CD8-positive, alpha-beta memory T cell (primary cell): ENCODE results near the gene ABCA1. TPM values are rescaled to one million over a fixed set of nuclear protein-coding genes. Genes with fewer than 3 reads are reported as not detected.

Experiments used
- CTCF ChIA-PET: fragments of 350-600 bp; sonication (Branson Sonifier 250); formaldehyde crosslinking; loops from one replicate; lab custom pipeline; 2021; ENCODE audit warnings: antibody characterized with exemption; lab: Charles Lee
- POLR2A ChIA-PET: fragments of 350-600 bp; sonication (Branson Sonifier 250); formaldehyde crosslinking; loops from one replicate; lab custom pipeline; 2021; ENCODE audit warnings: antibody characterized with exemption; lab: Charles Lee
- DNase-seq, 5 donors: peaks; one replicate each; pipeline versions ENCODE4 v3.0.0 to v3.0.0-alpha.2; 2020 to 2022; ENCODE audit warnings: mixed read lengths in 1 of 5
- H3K27ac ChIP-seq: one replicate; pipeline ENCODE4 v1.7.0; 2013; ENCODE audit warnings: low read depth, mild to moderate bottlenecking, low read length, moderate library complexity
- H3K27me3 ChIP-seq: 2 replicates; pipeline ENCODE4 v1.7.0; 2013; ENCODE audit warnings: low read length, mild to moderate bottlenecking; ENCODE audit not compliant: insufficient read depth, poor library complexity, severe bottlenecking
- H3K36me3 ChIP-seq: 2 replicates; pipeline ENCODE4 v1.7.0; 2013; ENCODE audit warnings: mild to moderate bottlenecking, low read length, moderate library complexity; ENCODE audit not compliant: insufficient read depth
- H3K4me1 ChIP-seq: 2 replicates; pipeline ENCODE4 v1.7.0; 2013; ENCODE audit warnings: mild to moderate bottlenecking, low read length, moderate library complexity; ENCODE audit not compliant: insufficient read depth
- H3K4me3 ChIP-seq: 2 replicates; pipeline ENCODE4 v1.7.0; 2013; ENCODE audit warnings: mild to moderate bottlenecking, low read length
- H3K9me3 ChIP-seq: 2 replicates; pipeline ENCODE4 v1.7.0; 2013; ENCODE audit warnings: mild to moderate bottlenecking, low read length
- H3K27ac Mint-ChIP-seq, 8 donors: one replicate each; pipeline ENCODE4 v1.8.0; 2020 to 2021; ENCODE audit warnings: mixed read lengths in 8 of 8, mild to moderate bottlenecking in 6 of 8, inconsistent platforms in 3 of 8, moderate library complexity in 3 of 8
- H3K27me3 Mint-ChIP-seq, 2 donors: one replicate each; pipeline ENCODE4 v1.8.0; 2020 to 2021; ENCODE audit warnings: mixed read lengths in 2 of 2, mild to moderate bottlenecking in 1 of 2, moderate library complexity in 1 of 2
- H3K36me3 Mint-ChIP-seq, 3 donors: one replicate each; pipeline ENCODE4 v1.8.0; 2020 to 2021; ENCODE audit warnings: mixed read lengths in 3 of 3, inconsistent platforms in 1 of 3, mild to moderate bottlenecking in 1 of 3
- H3K4me1 Mint-ChIP-seq, 3 donors: one replicate each; pipeline ENCODE4 v1.8.0; 2020 to 2021; ENCODE audit warnings: mixed read lengths in 3 of 3, inconsistent platforms in 1 of 3, mild to moderate bottlenecking in 1 of 3
- H3K4me3 Mint-ChIP-seq, 7 donors: one replicate each; pipeline ENCODE4 v1.8.0; 2020 to 2021; ENCODE audit warnings: mixed read lengths in 7 of 7, mild to moderate bottlenecking in 6 of 7, moderate library complexity in 4 of 7, inconsistent platforms in 2 of 7
- H3K9me3 Mint-ChIP-seq, 5 donors: one replicate each; pipeline ENCODE4 v1.8.0; 2020 to 2022; ENCODE audit warnings: mixed read lengths in 5 of 5, mild to moderate bottlenecking in 3 of 5, moderate library complexity in 2 of 5, inconsistent platforms in 1 of 5
- polyA plus RNA-seq: library from polyadenylated mRNA; unstranded; fragments of 300-500 nt; fragmentation: Illumina TruSeq; gene quantifications from one replicate; pipeline ENCODE4 v1.2.3, GENCODE V29; 2021
- total RNA-seq, 2 experiments: library from RNA; stranded (reverse); gene quantifications; one replicate each; pipeline ENCODE4 v1.2.3, GENCODE V29; 2021

The ABCA1 gene
- total and polyA plus RNA-seq, 3 experiments from 2014 or later = 0.83 to 0.89 TPM; not detected in 1

GRCh38 chr9:104879555-104880309 lies 48.2 kb downstream of the ABCA1 start:
- Histone ChIP-seq H3K36me3 (no peaks in the 10 kb centered on the region), H3K27ac (no peak overlapping the region), H3K9me3 (no peaks in the 10 kb centered on the region), H3K27me3 (no peaks in the 10 kb centered on the region), H3K4me3 (no peak overlapping the region), H3K4me1 (no peaks in the 10 kb centered on the region)
- DNase-seq = no peak
- Mint-ChIP-seq H3K4me3 (no peak overlapping the region), H3K27me3 (peaks cover 0 to 3% of the 10 kb centered on the region in 2 donors), H3K36me3 (peaks cover 0 to 10% (median 1%) of the 10 kb centered on the region in 3 donors), H3K27ac (no peak overlapping the region), H3K4me1 (no peaks in the 10 kb centered on the region), H3K9me3 (no peaks in the 10 kb centered on the region)
- CTCF ChIA-PET = no interaction called here
- POLR2A ChIA-PET = interaction anchor here (0.5 kb wide), 1 partner anchor 19 kb away, joined by 6 read pairs; no protein-coding TSS in a partner anchor

DNA sequence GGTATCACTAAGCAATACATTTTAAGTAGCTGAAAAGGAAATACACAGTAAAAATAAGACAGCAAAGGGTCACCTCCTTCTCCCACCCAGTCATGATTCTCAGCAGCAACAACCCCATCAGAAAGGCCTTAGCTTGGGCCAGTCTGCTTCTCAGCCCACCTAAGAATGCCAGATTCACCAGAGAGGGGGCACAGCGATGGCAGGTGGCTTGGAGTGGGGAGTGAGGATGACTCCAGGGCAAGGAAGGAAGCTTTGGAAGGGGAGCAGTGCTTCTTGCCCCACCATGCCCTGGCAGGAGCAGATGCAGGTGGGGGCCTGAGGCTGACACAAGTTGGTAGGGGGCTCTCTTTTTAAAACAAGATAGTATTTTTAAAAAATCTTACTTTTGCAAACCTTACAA lies 51.4 kb downstream of the ABCA1 start:
- H3K4me3 ChIP-seq = no peak overlapping the region
- no peaks in the 10 kb centered on the region for H3K27me3 ChIP-seq
- no peak for DNase-seq
- Mint-ChIP-seq H3K9me3 (no peaks in the 10 kb centered on the region), H3K27me3 (peaks cover 0 to 3% of the 10 kb centered on the region in 2 donors), H3K27ac (no peak overlapping the region), H3K4me1 (no peaks in the 10 kb centered on the region), H3K36me3 (peaks cover 0 to 10% (median 0%) of the 10 kb centered on the region in 3 donors), H3K4me3 (no peak overlapping the region)
- no peaks in the 10 kb centered on the region for H3K9me3 ChIP-seq
- ChIA-PET CTCF (interaction anchor here (1.4 kb wide), 1 partner anchor 13 kb away, joined by 4 read pairs; no protein-coding TSS in a partner anchor), POLR2A (no interaction called here)
- no peaks in the 10 kb centered on the region for H3K36me3 ChIP-seq
- no peaks in the 10 kb centered on the region for H3K4me1 ChIP-seq
- no peak overlapping the region for H3K27ac ChIP-seq

DNA sequence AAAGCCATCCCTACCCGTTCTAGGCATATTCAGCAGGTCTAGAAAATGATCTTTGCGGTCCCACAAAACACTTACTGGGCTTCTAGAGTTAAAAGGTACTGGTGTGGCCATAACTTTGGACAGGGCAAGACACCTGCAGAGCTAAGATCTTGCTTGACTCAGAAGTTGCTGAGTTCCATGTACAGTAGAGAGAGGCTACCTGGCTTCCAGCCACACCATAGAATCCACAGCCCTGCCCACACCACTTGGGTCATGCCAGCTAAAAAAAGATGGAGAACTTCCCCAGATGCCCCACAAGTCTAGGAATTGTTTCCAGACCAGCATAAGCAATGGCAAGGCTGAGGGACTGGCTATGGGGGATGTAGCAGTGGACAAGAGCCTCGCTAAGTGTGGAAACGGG lies 52.1 kb downstream of the ABCA1 start:
- H3K27ac Mint-ChIP-seq = no peak overlapping the region
- peaks cover 0 to 3% of the 10 kb centered on the region in 2 donors for H3K27me3 Mint-ChIP-seq
- ChIA-PET CTCF (no interaction called here), POLR2A (no interaction called here)
- no peaks in the 10 kb centered on the region for H3K4me1 Mint-ChIP-seq
- H3K4me3 ChIP-seq = no peak overlapping the region
- H3K27ac ChIP-seq = no peak overlapping the region
- H3K4me1 ChIP-seq = no peaks in the 10 kb centered on the region
- H3K36me3 ChIP-seq = no peaks in the 10 kb centered on the region
- no peaks in the 10 kb centered on the region for H3K27me3 ChIP-seq
- no peak overlapping the region for H3K4me3 Mint-ChIP-seq
- no peaks in the 10 kb centered on the region for H3K9me3 Mint-ChIP-seq
- H3K36me3 Mint-ChIP-seq = peaks cover 0 to 10% (median 0%) of the 10 kb centered on the region in 3 donors
- DNase-seq = no peak
- no peaks in the 10 kb centered on the region for H3K9me3 ChIP-seq

GRCh38 chr9:104875320-104875719 lies 52.6 kb downstream of the ABCA1 start:
- POLR2A ChIA-PET = no interaction called here
- CTCF ChIA-PET = no interaction called here

DNA sequence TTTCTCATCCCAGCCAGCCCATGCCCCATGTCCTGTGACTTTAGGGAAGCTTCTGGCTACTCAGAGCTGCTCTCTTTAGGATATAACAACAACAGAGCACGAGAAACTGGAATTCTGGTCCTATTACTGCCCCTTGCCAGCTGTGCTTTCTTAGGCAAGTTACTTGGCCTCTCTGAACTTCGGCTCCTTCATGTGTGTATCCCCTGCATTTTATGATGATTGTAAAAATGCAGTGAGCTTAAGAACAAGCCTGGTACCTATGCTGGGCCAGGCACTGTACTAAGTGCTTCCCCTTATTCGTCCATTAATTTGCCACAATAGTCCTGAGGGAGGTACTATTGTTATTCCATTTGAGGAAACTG lies 54.5 kb downstream of the ABCA1 start:
- DNase-seq = no peak
- Mint-ChIP-seq H3K27me3 (peaks cover 0 to 3% of the 10 kb centered on the region in 2 donors), H3K36me3 (peaks cover 0 to 10% (median 0%) of the 10 kb centered on the region in 3 donors), H3K4me1 (no peaks in the 10 kb centered on the region), H3K27ac (no peak overlapping the region), H3K9me3 (no peaks in the 10 kb centered on the region), H3K4me3 (no peak overlapping the region)
- Histone ChIP-seq H3K36me3 (no peaks in the 10 kb centered on the region), H3K27me3 (no peaks in the 10 kb centered on the region), H3K27ac (no peak overlapping the region), H3K4me1 (no peaks in the 10 kb centered on the region), H3K9me3 (no peaks in the 10 kb centered on the region), H3K4me3 (no peak overlapping the region)
- ChIA-PET CTCF (no interaction called here), POLR2A (no interaction called here)

More at GRCh38 chr9:104875320-104875719, 52.6 kb downstream of the ABCA1 start:
- Histone ChIP-seq H3K27ac (no peak overlapping the region), H3K4me1 (no peaks in the 10 kb centered on the region), H3K4me3 (no peak overlapping the region), H3K36me3 (no peaks in the 10 kb centered on the region), H3K9me3 (no peaks in the 10 kb centered on the region), H3K27me3 (no peaks in the 10 kb centered on the region)
- Mint-ChIP-seq H3K4me1 (no peaks in the 10 kb centered on the region), H3K36me3 (peaks cover 0 to 10% (median 0%) of the 10 kb centered on the region in 3 donors), H3K4me3 (no peak overlapping the region), H3K27ac (no peak overlapping the region), H3K9me3 (no peaks in the 10 kb centered on the region), H3K27me3 (peaks cover 0 to 3% of the 10 kb centered on the region in 2 donors)
- no peak for DNase-seq

- H3K36me3 ChIP-seq = no peaks in the 10 kb centered on the region
- H3K27me3 Mint-ChIP-seq = peaks cover 0 to 3% of the 10 kb centered on the region in 2 donors
- no peak overlapping the region for H3K4me3 ChIP-seq
- no peaks in the 10 kb centered on the region for H3K9me3 ChIP-seq
- no peaks in the 10 kb centered on the region for H3K4me1 ChIP-seq
- H3K4me3 Mint-ChIP-seq = no peak overlapping the region
- H3K27me3 ChIP-seq = no peaks in the 10 kb centered on the region
- H3K36me3 Mint-ChIP-seq = peaks cover 0 to 10% (median 0%) of the 10 kb centered on the region in 3 donors
- ChIA-PET POLR2A (no interaction called here), CTCF (no interaction called here)
- H3K4me1 Mint-ChIP-seq = no peaks in the 10 kb centered on the region
- no peak overlapping the region for H3K27ac Mint-ChIP-seq
- no peaks in the 10 kb centered on the region for H3K9me3 Mint-ChIP-seq
- no peak for DNase-seq
- no peak overlapping the region for H3K27ac ChIP-seq
These were observed 55.1 kb downstream of the ABCA1 start for GRCh38 chr9:104872656-104873488.

DNA sequence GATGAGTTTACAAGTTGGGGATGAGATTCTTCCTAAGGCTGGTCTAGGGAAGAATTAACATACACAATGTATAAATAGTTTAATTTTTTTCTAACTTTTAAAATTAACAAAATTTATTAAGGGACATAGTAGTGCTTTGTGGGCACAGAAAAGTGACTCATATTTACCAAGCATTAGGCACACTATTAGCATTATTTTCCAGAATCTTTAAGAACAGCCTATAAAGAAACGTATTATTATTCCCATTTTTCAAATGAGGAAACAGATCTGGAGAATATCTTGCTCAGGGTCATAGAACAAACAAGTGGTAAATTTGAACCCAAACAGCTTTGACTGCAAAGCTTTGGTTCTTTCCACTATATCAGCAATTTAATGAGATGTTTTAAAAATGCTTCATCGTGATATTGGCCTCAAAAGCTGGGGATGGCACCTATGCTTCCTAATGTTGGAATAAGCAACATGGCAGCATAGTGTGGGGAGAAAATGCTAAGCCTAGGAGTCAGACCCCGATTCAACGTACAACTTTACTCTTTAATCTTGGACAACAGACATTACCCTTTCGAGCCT lies 55.9 kb downstream of the ABCA1 start:
- H3K4me3 Mint-ChIP-seq = no peak overlapping the region
- H3K4me1 Mint-ChIP-seq = no peaks in the 10 kb centered on the region
- no peaks in the 10 kb centered on the region for H3K36me3 ChIP-seq
- H3K27ac Mint-ChIP-seq = no peak overlapping the region
- H3K27me3 Mint-ChIP-seq = peaks cover 0 to 3% of the 10 kb centered on the region in 2 donors
- H3K9me3 ChIP-seq = no peaks in the 10 kb centered on the region
- H3K27me3 ChIP-seq = no peaks in the 10 kb centered on the region
- ChIA-PET CTCF (no interaction called here), POLR2A (no interaction called here)
- no peaks in the 10 kb centered on the region for H3K4me1 ChIP-seq
- DNase-seq = no peak
- no peak overlapping the region for H3K4me3 ChIP-seq
- H3K9me3 Mint-ChIP-seq = no peaks in the 10 kb centered on the region
- H3K27ac ChIP-seq = no peak overlapping the region
- peaks cover 0 to 10% (median 0%) of the 10 kb centered on the region in 3 donors for H3K36me3 Mint-ChIP-seq

DNA sequence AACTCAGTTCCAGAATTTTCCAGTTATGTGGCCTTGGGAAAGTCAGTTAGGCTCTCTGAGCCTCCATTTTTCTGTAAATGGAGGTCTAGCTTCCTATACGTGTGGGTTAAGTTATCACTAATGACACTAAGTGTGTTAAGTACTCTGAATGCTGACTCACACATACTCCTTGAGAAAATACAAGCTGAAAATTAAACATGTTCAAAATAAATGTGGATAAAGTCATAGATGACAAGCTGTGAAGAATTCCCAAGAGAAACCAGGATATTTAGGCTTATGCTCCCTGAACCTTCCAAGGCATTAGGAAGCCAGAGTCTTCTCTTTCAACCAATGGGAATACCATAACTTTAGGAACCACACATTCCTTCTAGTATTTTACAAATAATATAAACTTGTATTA lies 58.1 kb downstream of the ABCA1 start:
- Mint-ChIP-seq H3K4me1 (no peaks in the 10 kb centered on the region), H3K27me3 (peaks cover 2 to 7% of the 10 kb centered on the region in 2 donors), H3K4me3 (no peak overlapping the region), H3K9me3 (no peaks in the 10 kb centered on the region), H3K36me3 (peaks cover 0 to 6% (median 0%) of the 10 kb centered on the region in 3 donors), H3K27ac (no peak overlapping the region)
- no peak for DNase-seq
- Histone ChIP-seq H3K4me3 (no peak overlapping the region), H3K9me3 (no peaks in the 10 kb centered on the region), H3K36me3 (no peaks in the 10 kb centered on the region), H3K4me1 (no peaks in the 10 kb centered on the region), H3K27ac (no peak overlapping the region), H3K27me3 (no peaks in the 10 kb centered on the region)
- ChIA-PET CTCF (interaction anchor here (1.0 kb wide), 1 partner anchor 23 kb away, joined by 3 read pairs; no protein-coding TSS in a partner anchor), POLR2A (no interaction called here)
